Body of pancreas (tissue), 4 donors: ENCODE measurements around the gene MYL6B.

ENCODE experiments used
- CTCF ChIP-seq, 7 experiments: fragments of 450-650 bp in 4 of 7; fragments of 200-600 bp in 3 of 7; sonication (generic) in 3 of 7; IDR thresholded peaks; one replicate each; pipeline ENCODE4 v1.5.1; 2016 to 2019; ENCODE audit warnings: antibody characterized with exemption in 7 of 7
- POLR2A ChIP-seq, 3 donors: fragments of 450-650 bp; IDR thresholded peaks; one replicate each; pipeline ENCODE4 v1.6.1; 2016; ENCODE audit warnings: antibody characterized with exemption in 3 of 3, mild to moderate bottlenecking in 2 of 3

GRCh38 chr12:56137853-56138571, 14.4 kb upstream of the MYL6B start:
- no peak for TF ChIP-seq CTCF (IDR thresholded peaks at IDR 0.05)
- TF ChIP-seq POLR2A (IDR thresholded peaks at IDR 0.05): no peak
